Measurements from ENCODE around the gene TCF7L1. TPM values are rescaled to one million over a fixed set of nuclear protein-coding genes. Genes with fewer than 3 reads are reported as not detected.

The TCF7L1 gene
- polyA plus RNA-seq, 1 donor, result 50.7 TPM

GRCh38 chr2:85355521-85355920, 222.3 kb downstream of the TCF7L1 start:
- no peak for DNase-seq

GRCh38 chr2:85356186-85356585, 223.0 kb downstream of the TCF7L1 start:
- no peak for DNase-seq

GRCh38 chr2:85357736-85358135, 224.5 kb downstream of the TCF7L1 start:
- DNase-seq, result no peak

Other genes with a start within 250 kb of the TCF7L1 start
- gene TMSB10, start 227.7 kb upstream of the TCF7L1 start, polyA plus RNA-seq (ENCODE audit: insufficient read length), result 1,422 TPM
- 56.8 TPM for gene KCMF1, start 162.2 kb upstream of the TCF7L1 start, polyA plus RNA-seq (ENCODE audit: insufficient read length)
- 140 TPM for gene TGOLN2, start 194.6 kb downstream of the TCF7L1 start, polyA plus RNA-seq (ENCODE audit: insufficient read length)
- gene RETSAT, start 221.1 kb downstream of the TCF7L1 start, polyA plus RNA-seq (ENCODE audit: insufficient read length), result 26.7 TPM
- gene ELMOD3, start 221.4 kb downstream of the TCF7L1 start, polyA plus RNA-seq (ENCODE audit: insufficient read length), result 37.2 TPM

All from left kidney (tissue), 2 donors.